Limb (tissue), 2 donors: ENCODE measurements around the gene LOC128125822.
A peak's percentile ranks its signal among the peaks of the same experiment; 100 is the strongest.

ENCODE experiments used
- DNase-seq, 2 donors: peaks; one replicate each; pipeline ENCODE4 v3.0.0-alpha.2; 2016; ENCODE audit errors: extremely low spot score in 2 of 2

The LOC128125822 gene

GRCh38 chr6:63556369-63556768 lies 15.9 kb upstream of the LOC128125822 start:
- DNase-seq: no peak

GRCh38 chr6:63558278-63558677 lies 14.0 kb upstream of the LOC128125822 start:
- no peak for DNase-seq

GRCh38 chr6:63560801-63561287 lies 11.4 kb upstream of the LOC128125822 start:
- DNase-seq: no peak

GRCh38 chr6:63561288-63561687 lies 11.0 kb upstream of the LOC128125822 start:
- DNase-seq: no peak

GRCh38 chr6:63563235-63563634 lies 9.0 kb upstream of the LOC128125822 start:
- no peak for DNase-seq

GRCh38 chr6:63565058-63565726 lies 7.1 kb upstream of the LOC128125822 start:
- DNase-seq: no peak

- no peak for DNase-seq
Observed at GRCh38 chr6:63565727-63566596, 6.3 kb upstream of the LOC128125822 start.

- DNase-seq: no peak
Observed at GRCh38 chr6:63567966-63568365, 4.3 kb upstream of the LOC128125822 start.

- DNase-seq: peak in 1 of 2 donors; percentile 14
Observed at GRCh38 chr6:63571361-63572043, 778 bp upstream of the LOC128125822 start.

GRCh38 chr6:63572747-63573075 lies 431 bp downstream of the LOC128125822 start:
- DNase-seq: no peak

GRCh38 chr6:63573076-63573898 lies 1.0 kb downstream of the LOC128125822 start:
- peak; percentile 42 to 85 for DNase-seq

- peak; percentile 42 to 52 for DNase-seq
Observed at GRCh38 chr6:63573899-63574553, 1.7 kb downstream of the LOC128125822 start.

- DNase-seq: no peak
Observed at GRCh38 chr6:63574554-63574900, 2.2 kb downstream of the LOC128125822 start.

GRCh38 chr6:63576147-63576772 lies 4.0 kb downstream of the LOC128125822 start:
- DNase-seq: no peak

- DNase-seq: no peak
Observed at GRCh38 chr6:63576985-63577712, 4.9 kb downstream of the LOC128125822 start.

- DNase-seq: no peak
Observed at GRCh38 chr6:63578757-63579156, 6.5 kb downstream of the LOC128125822 start.

- DNase-seq: no peak
Observed at GRCh38 chr6:63579937-63580703, 7.8 kb downstream of the LOC128125822 start.

GRCh38 chr6:63580704-63580961 lies 8.4 kb downstream of the LOC128125822 start:
- no peak for DNase-seq

GRCh38 chr6:63581355-63582013 lies 9.2 kb downstream of the LOC128125822 start:
- no peak for DNase-seq
